ENCODE results near the gene HSDL1.

HSDL1 gene

DNA sequence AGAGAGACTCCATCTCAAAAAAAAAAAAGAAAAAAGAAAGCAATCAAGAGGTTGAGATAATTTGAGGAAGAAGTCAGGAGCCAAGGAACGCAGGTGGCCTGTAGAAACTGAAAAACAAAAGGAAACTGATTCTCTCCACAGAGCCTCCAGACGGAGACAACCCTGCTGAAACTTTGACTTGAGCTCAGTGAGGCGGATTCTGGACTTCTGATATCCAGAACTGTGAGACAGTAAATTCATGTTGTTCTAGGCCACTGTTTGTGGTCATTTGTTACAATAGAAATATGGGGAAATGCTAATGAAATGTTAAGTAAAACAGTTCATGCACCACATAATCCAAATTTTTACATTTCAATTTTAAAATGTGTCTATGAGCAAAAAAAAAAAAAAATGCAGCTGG, 33.5 kb downstream of the HSDL1 start:
- no peak for DNase-seq (ENCODE audit: extremely low read depth, low read depth)
- TF ChIP-seq, protein P1, sequence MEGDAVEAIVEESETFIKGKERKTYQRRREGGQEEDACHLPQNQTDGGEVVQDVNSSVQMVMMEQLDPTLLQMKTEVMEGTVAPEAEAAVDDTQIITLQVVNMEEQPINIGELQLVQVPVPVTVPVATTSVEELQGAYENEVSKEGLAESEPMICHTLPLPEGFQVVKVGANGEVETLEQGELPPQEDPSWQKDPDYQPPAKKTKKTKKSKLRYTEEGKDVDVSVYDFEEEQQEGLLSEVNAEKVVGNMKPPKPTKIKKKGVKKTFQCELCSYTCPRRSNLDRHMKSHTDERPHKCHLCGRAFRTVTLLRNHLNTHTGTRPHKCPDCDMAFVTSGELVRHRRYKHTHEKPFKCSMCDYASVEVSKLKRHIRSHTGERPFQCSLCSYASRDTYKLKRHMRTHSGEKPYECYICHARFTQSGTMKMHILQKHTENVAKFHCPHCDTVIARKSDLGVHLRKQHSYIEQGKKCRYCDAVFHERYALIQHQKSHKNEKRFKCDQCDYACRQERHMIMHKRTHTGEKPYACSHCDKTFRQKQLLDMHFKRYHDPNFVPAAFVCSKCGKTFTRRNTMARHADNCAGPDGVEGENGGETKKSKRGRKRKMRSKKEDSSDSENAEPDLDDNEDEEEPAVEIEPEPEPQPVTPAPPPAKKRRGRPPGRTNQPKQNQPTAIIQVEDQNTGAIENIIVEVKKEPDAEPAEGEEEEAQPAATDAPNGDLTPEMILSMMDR (IDR thresholded peaks at IDR 0.05; ENCODE audit: low read depth, low read length): no peak

DNA sequence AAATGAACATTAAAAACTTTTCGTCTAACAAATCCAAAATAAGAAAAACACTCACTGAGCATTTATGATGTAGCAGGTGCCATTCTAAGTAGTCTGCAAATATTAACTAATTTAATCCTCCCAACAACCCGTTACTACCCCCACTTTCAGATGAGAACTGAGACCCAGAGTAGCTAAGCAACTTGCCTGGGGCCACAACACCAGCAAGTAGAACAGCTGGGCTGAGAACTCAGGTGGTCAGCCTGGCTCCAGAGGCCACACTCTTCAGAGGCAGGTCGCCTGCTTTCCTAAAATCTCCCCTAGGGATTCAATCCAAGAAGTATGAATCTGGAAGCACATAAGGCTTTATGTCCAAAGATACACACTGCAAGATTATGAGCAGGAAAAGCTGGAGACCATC, 34.5 kb downstream of the HSDL1 start:
- TF ChIP-seq, protein P1 (IDR thresholded peaks at IDR 0.05; ENCODE audit: low read depth, low read length): no peak
- DNase-seq (ENCODE audit: extremely low read depth, low read depth): no peak

DNA sequence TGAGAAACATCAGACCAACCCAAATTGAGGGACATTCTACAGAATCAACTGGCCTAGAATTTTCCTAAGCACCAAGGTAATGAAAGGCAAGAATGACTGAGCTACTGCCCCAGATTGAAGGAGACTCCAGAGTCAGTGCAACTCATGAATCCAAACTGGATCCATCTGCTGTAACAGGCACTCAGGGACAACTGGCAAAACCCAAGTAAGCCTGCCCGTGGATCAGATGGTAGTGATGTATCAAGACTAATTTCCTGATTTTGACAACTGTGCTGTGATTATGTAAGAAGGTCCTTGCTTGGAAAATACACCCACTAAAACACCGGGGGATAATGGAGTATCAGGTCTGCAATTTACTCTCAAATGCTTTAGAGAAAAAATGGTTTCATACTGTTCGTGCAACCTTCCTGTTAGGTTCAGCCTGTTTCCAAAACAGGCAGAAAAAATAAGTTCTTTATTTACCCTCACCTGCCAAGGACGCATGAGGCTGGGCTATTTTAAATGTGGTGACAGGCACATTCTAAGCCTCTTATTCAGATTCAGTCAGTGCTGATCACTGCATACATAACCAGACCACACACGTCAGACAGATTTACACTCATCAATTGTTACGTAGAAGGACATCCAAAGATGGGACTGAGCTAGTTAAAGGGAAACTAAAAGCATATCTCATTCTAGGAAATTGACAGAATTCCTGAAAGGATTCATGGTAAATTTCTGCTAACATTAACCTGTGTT, 35.2 kb downstream of the HSDL1 start:
- DNase-seq (ENCODE audit: extremely low read depth, low read depth): no peak
- TF ChIP-seq, protein P1 (IDR thresholded peaks at IDR 0.05; ENCODE audit: low read depth, low read length): no peak

DNA sequence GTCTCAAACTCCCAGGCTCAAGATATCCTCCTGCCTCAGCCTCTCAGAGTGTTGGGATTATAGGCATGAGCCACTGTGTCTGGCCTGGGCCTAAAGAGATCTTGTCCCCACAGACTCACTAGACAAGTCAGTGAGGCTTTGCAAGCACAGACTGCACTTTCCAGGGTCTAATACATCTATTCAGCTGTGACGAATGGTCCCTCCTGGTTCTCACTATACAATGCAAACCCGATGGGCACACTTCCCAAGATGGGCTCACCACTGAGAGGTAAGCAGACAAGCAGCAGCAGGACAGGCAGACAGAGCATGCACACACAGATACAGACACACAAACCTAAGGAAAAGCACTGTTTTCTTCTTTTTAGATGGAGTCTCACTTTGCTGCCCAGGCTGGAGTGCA, 37.1 kb downstream of the HSDL1 start:
- TF ChIP-seq, protein P1 (IDR thresholded peaks at IDR 0.05; ENCODE audit: low read depth, low read length): no peak
- no peak for DNase-seq (ENCODE audit: extremely low read depth, low read depth)

DNA sequence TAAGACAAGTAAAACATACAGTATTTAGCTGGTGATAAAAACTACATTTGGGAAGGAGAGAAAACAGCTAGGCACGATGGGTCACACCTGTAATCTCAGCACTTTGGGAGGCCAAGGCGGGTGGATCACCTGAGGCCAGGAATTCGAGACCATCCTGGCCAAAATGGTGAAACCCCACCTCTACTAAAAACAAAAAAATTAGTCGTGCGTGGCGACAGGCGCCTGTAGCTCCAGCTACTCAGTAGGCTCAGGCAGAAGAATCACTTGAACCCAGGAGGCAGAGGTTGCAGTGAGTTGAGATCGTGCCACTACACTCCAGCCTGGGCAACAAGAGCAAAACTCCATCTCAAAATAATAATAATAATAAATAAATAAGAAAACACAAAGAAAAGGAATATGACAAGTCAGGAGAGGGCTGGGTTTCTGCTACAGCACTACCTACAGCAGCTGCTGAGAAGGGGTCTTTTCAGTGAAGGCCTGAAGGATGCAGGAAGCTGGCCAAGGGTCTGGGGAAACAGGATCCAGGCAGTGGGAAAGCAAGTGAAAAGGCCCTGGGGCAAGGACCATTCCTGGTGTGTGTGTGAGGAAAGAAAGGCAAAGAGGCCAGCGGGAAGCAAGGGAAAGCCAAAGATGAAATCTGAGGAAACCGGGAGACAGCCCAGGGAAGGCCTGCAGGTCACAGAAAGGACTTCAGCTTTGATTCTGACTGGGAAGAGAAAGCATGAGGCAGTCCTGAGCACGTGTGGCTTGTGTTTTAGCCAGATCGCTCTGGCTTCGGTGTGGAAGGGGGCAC, 38.8 kb downstream of the HSDL1 start:
- no peak for DNase-seq (ENCODE audit: extremely low read depth, low read depth)
- TF ChIP-seq, protein P1 (IDR thresholded peaks at IDR 0.05; ENCODE audit: low read depth, low read length): no peak

DNA sequence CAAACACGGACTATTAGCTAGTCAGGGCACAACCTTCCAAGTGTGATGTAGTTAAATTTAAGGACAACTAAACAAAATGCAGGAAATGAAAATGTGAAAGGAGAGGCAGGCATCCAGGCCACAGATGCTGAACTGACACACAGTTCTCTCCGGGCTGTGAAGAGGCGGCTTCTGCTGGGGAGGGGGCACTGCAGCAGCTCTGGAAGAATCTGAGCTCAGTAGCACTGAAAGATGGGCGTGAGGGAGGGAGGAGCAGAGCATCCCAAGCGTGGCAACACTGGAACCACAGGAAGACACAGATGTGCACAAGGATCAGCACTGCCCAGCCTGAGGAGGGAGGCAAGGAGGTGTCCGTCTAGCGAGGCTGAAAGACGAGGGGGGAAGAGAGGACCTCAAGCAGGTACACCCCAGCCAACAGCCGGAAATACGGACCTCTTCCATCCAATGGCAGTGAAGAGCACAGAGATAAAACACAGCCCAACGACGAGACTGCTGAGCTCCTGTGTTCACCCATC, 39.6 kb downstream of the HSDL1 start:
- DNase-seq (ENCODE audit: extremely low read depth, low read depth): no peak
- TF ChIP-seq, protein P1 (IDR thresholded peaks at IDR 0.05; ENCODE audit: low read depth, low read length): no peak

DNA sequence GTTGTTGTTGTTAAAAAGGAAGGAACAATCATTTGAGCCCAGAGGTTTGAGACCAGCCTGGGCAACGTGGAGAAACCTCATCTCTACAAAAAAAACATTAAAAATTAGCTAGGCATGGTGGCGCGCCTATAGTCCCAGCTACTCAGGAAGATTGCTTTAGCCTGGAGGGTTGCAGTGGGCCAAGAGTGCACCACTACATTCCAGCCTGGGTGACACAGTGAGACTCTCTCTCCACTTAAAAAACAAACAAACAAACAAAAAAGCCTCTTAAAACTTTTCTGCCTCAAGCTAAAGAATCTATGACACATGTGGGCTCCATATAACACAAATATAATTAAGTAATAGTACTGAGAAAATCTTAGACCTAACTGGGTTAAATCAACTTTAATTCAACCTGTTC, 40.7 kb downstream of the HSDL1 start:
- TF ChIP-seq, protein P1 (IDR thresholded peaks at IDR 0.05; ENCODE audit: low read depth, low read length): no peak
- no peak for DNase-seq (ENCODE audit: extremely low read depth, low read depth)

Measured in AG09319 (cell line).